Loucy (cell line): ENCODE data around the gene NEK7.

ENCODE experiments used
- EZH2phosphoT487 ChIP-seq: fragments of 200-600 bp; IDR thresholded peaks from 2 replicates; pipeline ENCODE4 v1.6.1; 2018; ENCODE audit warnings: antibody characterized with exemption, mild to moderate bottlenecking, moderate library complexity, borderline replicate concordance
- TF ChIP-seq, protein P1 (sequence below): fragments of 200-600 bp; sonication (generic); conservative IDR thresholded peaks from 2 replicates; pipeline ENCODE4 v1.5.1; 2014; ENCODE audit warnings: mild to moderate bottlenecking, antibody characterized with exemption, low read length

- TF ChIP-seq, protein P1, sequence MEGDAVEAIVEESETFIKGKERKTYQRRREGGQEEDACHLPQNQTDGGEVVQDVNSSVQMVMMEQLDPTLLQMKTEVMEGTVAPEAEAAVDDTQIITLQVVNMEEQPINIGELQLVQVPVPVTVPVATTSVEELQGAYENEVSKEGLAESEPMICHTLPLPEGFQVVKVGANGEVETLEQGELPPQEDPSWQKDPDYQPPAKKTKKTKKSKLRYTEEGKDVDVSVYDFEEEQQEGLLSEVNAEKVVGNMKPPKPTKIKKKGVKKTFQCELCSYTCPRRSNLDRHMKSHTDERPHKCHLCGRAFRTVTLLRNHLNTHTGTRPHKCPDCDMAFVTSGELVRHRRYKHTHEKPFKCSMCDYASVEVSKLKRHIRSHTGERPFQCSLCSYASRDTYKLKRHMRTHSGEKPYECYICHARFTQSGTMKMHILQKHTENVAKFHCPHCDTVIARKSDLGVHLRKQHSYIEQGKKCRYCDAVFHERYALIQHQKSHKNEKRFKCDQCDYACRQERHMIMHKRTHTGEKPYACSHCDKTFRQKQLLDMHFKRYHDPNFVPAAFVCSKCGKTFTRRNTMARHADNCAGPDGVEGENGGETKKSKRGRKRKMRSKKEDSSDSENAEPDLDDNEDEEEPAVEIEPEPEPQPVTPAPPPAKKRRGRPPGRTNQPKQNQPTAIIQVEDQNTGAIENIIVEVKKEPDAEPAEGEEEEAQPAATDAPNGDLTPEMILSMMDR, result no peak
- no peak for TF ChIP-seq EZH2phosphoT487
Observed at GRCh38 chr1:198291036-198291435, 134.2 kb downstream of the NEK7 start.
